Measurements from ENCODE around the gene ACACA.
"Not testable (repeated sequence)": the region's sequence is repeated elsewhere in the genome, so short reads cannot be mapped to it uniquely, and the experiment has no call there.

ACACA gene

GRCh38 chr17:37090941-37091340 is 315.7 kb downstream of the ACACA start:
- no peak for DNase-seq

GRCh38 chr17:37089956-37090355 is 316.7 kb downstream of the ACACA start:
- DNase-seq = peak; percentile 18

GRCh38 chr17:37088913-37089312 is 317.7 kb downstream of the ACACA start:
- DNase-seq = no peak

- DNase-seq = no peak
Observed at GRCh38 chr17:37088459-37088858, 318.2 kb downstream of the ACACA start.

- DNase-seq = no peak
Observed at GRCh38 chr17:37087683-37088082, 319.0 kb downstream of the ACACA start.

GRCh38 chr17:37086948-37087347 is 319.7 kb downstream of the ACACA start:
- no peak for DNase-seq

GRCh38 chr17:37086334-37086733 is 320.3 kb downstream of the ACACA start:
- no peak for DNase-seq

GRCh38 chr17:37084372-37084771 is 322.3 kb downstream of the ACACA start:
- no peak for DNase-seq

GRCh38 chr17:37083456-37083855 is 323.2 kb downstream of the ACACA start:
- DNase-seq = no peak

GRCh38 chr17:37082985-37083384 is 323.7 kb downstream of the ACACA start:
- DNase-seq = no peak

GRCh38 chr17:37082311-37082860 is 324.2 kb downstream of the ACACA start:
- DNase-seq = no peak

- no peak for DNase-seq
Observed at GRCh38 chr17:37081287-37081686, 325.3 kb downstream of the ACACA start.

GRCh38 chr17:37079735-37080134 is 326.9 kb downstream of the ACACA start:
- DNase-seq = no peak

GRCh38 chr17:37079065-37079708 is 327.4 kb downstream of the ACACA start:
- no peak for DNase-seq

- not testable (repeated sequence) for DNase-seq
Observed at GRCh38 chr17:37073464-37073863, 333.2 kb downstream of the ACACA start.

GRCh38 chr17:37069087-37069486 is 337.5 kb downstream of the ACACA start:
- DNase-seq = no peak

GRCh38 chr17:37068266-37068665 is 338.4 kb downstream of the ACACA start:
- no peak for DNase-seq

GRCh38 chr17:37067555-37068111 is 339.0 kb downstream of the ACACA start:
- no peak for DNase-seq

GRCh38 chr17:37066322-37067255 is 340.0 kb downstream of the ACACA start:
- DNase-seq = no peak

GRCh38 chr17:37065486-37066321 is 340.9 kb downstream of the ACACA start:
- no peak for DNase-seq

GRCh38 chr17:37064956-37065355 is 341.7 kb downstream of the ACACA start:
- DNase-seq = no peak

GRCh38 chr17:37064206-37064605 is 342.4 kb downstream of the ACACA start:
- no peak for DNase-seq

GRCh38 chr17:37062021-37062420 is 344.6 kb downstream of the ACACA start:
- DNase-seq = no peak
